IPS-NIHi7 (cell line): ENCODE data around the gene SH2D3A.
A peak's percentile ranks its signal among the peaks of the same experiment; 100 is the strongest.
"Not testable (repeated sequence)": the region's sequence is repeated elsewhere in the genome, so short reads cannot be mapped to it uniquely, and the experiment has no call there.

Experiments used
- DNase-seq: peaks from one replicate; pipeline ENCODE4 v3.0.0; 2012; ENCODE audit warnings: mixed read lengths; ENCODE audit errors: extremely low spot score

Gene SH2D3A

GRCh38 chr19:6767357-6768235, at the start of gene SH2D3A:
TSS of gene SH2D3A (minus strand) at chr19:6767435. CDS start at chr19:6763748, 3,687 bp downstream.
- DNase-seq = peak; percentile 94

- DNase-seq = no peak
Observed at GRCh38 chr19:6813659-6814058, 46.4 kb upstream of the SH2D3A start.

GRCh38 chr19:6812612-6813011, 45.4 kb upstream of the SH2D3A start:
- DNase-seq = no peak

GRCh38 chr19:6811906-6812305, 44.7 kb upstream of the SH2D3A start:
- no peak for DNase-seq

GRCh38 chr19:6811378-6811777, 44.1 kb upstream of the SH2D3A start:
- no peak for DNase-seq

GRCh38 chr19:6809262-6809661, 42.0 kb upstream of the SH2D3A start:
- no peak for DNase-seq

- no peak for DNase-seq
Observed at GRCh38 chr19:6808494-6808893, 41.3 kb upstream of the SH2D3A start.

- DNase-seq = no peak
Observed at GRCh38 chr19:6807291-6807690, 40.1 kb upstream of the SH2D3A start.

GRCh38 chr19:6806488-6806887, 39.3 kb upstream of the SH2D3A start:
- no peak for DNase-seq

GRCh38 chr19:6803036-6803404, 35.8 kb upstream of the SH2D3A start:
- DNase-seq = no peak

- DNase-seq = no peak
Observed at GRCh38 chr19:6802336-6803035, 35.3 kb upstream of the SH2D3A start.

- DNase-seq = peak; percentile 22
Observed at GRCh38 chr19:6801485-6802086, 34.4 kb upstream of the SH2D3A start.

- no peak for DNase-seq
Observed at GRCh38 chr19:6800991-6801484, 33.8 kb upstream of the SH2D3A start.

- not testable (repeated sequence) for DNase-seq
Observed at GRCh38 chr19:6800160-6800790, 33.0 kb upstream of the SH2D3A start.

GRCh38 chr19:6797646-6798045, 30.4 kb upstream of the SH2D3A start:
- DNase-seq = no peak

- no peak for DNase-seq
Observed at GRCh38 chr19:6796278-6796677, 29.0 kb upstream of the SH2D3A start.

GRCh38 chr19:6794686-6795431, 27.6 kb upstream of the SH2D3A start:
- no peak for DNase-seq

- no peak for DNase-seq
Observed at GRCh38 chr19:6793973-6794372, 26.7 kb upstream of the SH2D3A start.

GRCh38 chr19:6793411-6793810, 26.2 kb upstream of the SH2D3A start:
- no peak for DNase-seq

GRCh38 chr19:6791237-6791636, 24.0 kb upstream of the SH2D3A start:
- DNase-seq = no peak
